ENCODE results near the gene RAC3.

DNA sequence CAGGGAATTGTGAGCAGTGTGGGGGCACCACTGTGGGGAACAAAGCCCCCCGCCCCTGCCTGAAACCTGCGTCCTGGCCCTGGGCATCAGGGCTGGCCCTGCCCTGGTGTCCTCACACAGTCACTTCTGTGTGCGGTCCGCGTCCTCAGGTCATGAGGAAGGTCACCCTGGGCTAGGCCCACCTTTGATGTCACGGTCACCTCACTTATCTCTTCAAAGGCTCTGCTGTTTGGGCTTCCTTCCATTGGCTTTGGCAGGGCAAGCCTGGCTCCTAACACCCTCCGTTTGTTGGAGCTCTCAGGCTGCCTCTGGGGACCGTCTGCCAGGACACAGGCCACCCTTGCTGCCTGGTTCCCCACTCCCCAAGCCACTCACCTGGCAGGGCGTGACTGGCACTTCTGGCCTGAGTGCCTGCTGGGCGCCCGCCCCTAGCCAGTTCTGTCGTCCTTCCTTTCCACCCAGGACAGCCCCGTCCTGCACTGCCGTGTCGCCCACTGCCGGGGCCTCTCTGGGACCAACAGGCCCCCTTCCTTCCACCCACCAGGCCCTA, 17.6 kb upstream of the RAC3 start:
- TF ChIP-seq, protein P1, sequence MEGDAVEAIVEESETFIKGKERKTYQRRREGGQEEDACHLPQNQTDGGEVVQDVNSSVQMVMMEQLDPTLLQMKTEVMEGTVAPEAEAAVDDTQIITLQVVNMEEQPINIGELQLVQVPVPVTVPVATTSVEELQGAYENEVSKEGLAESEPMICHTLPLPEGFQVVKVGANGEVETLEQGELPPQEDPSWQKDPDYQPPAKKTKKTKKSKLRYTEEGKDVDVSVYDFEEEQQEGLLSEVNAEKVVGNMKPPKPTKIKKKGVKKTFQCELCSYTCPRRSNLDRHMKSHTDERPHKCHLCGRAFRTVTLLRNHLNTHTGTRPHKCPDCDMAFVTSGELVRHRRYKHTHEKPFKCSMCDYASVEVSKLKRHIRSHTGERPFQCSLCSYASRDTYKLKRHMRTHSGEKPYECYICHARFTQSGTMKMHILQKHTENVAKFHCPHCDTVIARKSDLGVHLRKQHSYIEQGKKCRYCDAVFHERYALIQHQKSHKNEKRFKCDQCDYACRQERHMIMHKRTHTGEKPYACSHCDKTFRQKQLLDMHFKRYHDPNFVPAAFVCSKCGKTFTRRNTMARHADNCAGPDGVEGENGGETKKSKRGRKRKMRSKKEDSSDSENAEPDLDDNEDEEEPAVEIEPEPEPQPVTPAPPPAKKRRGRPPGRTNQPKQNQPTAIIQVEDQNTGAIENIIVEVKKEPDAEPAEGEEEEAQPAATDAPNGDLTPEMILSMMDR (conservative IDR thresholded peaks at IDR 0.05; ENCODE audit: low read length), result no peak
- no peak for TF ChIP-seq EZH2phosphoT487 (IDR thresholded peaks at IDR 0.05; ENCODE audit: borderline replicate concordance, low read depth, low read length)

All from OCI-LY7 (cell line).